ENCODE results near the gene NUTM1. TPM values are rescaled to one million over a fixed set of nuclear protein-coding genes. Genes with fewer than 3 reads are reported as not detected.
"Not testable (repeated sequence)": the region's sequence is repeated elsewhere in the genome, so short reads cannot be mapped to it uniquely, and the experiment has no call there.

NUTM1 gene
- total RNA-seq, 1 donor from 2014 or later, result not detected

DNA sequence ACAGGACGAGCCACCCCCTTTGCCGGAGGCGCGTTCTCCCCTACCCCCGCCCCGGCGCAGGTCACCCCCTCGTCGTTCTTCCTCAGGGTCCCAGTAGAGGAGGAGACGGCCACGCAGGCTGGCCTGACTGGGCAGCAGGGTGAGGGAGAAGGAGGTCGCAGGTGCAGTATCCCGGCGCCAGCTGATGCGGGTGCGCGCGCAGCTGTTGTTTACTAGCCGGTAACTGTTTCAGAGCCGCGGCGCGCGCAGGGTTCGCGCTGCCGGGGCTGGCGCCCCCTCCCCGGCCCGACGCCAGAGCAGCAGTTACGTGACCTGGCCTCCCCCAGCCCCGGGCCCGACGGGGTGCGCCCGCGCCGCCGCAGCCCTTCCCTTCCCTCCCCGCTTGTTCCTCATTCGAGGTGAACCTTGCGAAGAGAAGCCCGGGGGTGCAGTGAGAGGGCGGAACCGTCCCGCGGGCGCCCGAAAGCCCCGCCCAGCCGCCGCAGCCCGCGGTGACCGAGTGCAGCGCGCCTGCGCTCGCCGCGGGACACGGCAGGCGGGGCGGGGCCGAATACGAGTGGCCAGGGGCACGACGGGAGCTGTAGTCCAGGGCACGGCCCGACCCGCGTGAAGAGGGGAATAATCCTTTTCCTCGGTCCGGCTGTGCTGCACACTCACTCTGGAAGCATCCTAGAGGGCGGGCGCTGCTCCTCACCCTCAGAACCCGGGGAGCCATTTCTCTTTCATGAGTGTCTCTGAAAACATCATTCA lies 5.4 kb upstream of the NUTM1 start, which contains the start of gene SLC12A6:
Gene SLC12A6 (minus strand): TSS at position 225 of the 750 bp plus-strand sequence. CDS start 1,101 bp downstream, outside the sequence.
- no peak for DNase-seq (ENCODE audit: low read depth)
- TF ChIP-seq, protein P1, sequence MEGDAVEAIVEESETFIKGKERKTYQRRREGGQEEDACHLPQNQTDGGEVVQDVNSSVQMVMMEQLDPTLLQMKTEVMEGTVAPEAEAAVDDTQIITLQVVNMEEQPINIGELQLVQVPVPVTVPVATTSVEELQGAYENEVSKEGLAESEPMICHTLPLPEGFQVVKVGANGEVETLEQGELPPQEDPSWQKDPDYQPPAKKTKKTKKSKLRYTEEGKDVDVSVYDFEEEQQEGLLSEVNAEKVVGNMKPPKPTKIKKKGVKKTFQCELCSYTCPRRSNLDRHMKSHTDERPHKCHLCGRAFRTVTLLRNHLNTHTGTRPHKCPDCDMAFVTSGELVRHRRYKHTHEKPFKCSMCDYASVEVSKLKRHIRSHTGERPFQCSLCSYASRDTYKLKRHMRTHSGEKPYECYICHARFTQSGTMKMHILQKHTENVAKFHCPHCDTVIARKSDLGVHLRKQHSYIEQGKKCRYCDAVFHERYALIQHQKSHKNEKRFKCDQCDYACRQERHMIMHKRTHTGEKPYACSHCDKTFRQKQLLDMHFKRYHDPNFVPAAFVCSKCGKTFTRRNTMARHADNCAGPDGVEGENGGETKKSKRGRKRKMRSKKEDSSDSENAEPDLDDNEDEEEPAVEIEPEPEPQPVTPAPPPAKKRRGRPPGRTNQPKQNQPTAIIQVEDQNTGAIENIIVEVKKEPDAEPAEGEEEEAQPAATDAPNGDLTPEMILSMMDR (conservative IDR thresholded peaks at IDR 0.05; ENCODE audit: low read depth, low read length), result no peak

DNA sequence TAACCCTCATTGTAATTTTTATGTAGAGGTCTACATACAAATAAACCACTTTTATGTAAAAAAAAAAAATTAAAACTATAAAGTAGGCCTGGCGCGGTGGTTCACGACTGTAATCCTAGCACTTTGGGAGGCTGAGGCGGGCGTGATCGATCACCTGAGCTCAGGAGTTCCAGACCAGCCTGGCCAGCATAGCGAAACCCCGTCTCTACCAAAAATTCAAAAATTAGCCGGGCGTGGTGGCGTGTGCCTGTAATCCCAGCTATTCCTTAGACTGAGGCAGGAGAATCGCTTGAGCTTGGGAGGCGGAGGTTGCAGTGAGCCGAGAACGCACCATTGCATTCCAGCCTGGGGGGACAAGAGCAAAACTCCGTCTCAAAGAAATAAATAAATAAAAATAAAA lies 4.8 kb upstream of the NUTM1 start:
- DNase-seq (ENCODE audit: low read depth), result no peak
- H3K4me3 ChIP-seq (ENCODE audit: low read depth, low read length), result peak overlapping the region; percentile 93
- TF ChIP-seq, protein P1 (conservative IDR thresholded peaks at IDR 0.05; ENCODE audit: low read depth, low read length), result no peak

More for the DNA sequence above, 5.4 kb upstream of the NUTM1 start, which contains the start of gene SLC12A6:
- H3K4me3 ChIP-seq (ENCODE audit: low read depth, low read length), result peak within 1 kb of the TSS; percentile 93

DNA sequence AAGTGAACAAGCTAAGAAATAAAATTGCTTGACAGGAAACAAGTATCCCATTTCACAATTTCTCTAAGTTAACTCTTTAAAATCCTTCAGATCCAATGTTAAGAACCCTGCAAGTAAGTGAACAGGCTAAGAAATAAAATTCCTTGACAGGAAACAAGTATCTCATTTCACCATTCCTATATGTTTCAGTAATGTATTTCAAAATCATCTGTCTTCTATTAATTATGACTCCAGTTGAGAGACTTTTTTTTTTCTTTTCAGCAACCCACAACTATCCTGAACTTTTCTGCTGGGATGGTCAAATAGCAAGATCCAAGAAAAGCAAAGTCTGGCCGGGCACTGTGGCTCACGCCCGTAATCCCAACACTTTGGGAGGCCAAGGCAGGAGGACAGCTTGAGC lies 3.2 kb upstream of the NUTM1 start:
- no peak overlapping the region for H3K4me3 ChIP-seq (ENCODE audit: low read depth, low read length)
- TF ChIP-seq, protein P1 (conservative IDR thresholded peaks at IDR 0.05; ENCODE audit: low read depth, low read length), result no peak
- no peak for DNase-seq (ENCODE audit: low read depth)

DNA sequence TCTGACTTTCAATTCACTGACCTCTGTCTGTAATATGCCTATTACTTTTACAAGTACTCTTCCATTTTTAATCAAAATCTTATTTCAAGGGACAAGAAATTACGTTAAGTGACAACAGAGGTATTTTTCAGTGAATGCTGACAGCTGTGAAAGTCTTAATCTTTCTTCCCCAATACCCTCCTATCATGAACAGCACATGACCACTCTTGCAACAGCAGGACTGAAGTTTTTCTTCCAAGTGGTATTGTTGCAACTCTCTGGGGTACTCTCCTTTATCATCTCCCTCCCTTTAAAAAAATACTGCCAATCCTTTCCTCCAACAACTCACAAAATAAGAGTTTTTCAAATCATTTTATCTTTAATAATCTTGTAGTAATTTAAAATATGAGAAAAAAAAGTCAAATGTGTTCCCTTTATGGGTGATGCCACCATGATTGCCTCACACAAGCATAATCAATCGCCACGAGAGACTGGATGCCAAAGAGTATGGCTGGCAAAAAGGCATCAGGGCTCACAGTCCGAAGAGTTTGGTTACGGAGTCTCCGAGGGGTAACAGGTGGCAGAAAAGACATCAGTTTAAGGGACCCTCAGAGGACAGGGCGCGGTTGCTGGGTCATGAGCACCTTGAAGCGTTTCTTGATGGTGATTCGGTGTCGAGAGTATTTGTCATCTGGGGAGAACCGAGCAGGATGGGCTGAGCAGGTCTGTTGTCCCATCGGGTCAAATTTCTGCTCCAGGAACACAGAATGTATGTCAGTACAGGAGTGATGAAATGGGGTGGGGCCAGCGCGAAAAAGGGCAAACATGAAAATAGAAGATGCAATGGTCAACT lies 1.5 kb upstream of the NUTM1 start:
- H3K4me3 ChIP-seq (ENCODE audit: low read depth, low read length), result peak overlapping the region; percentile 99
- TF ChIP-seq, protein P1 (conservative IDR thresholded peaks at IDR 0.05; ENCODE audit: low read depth, low read length), result no peak

DNA sequence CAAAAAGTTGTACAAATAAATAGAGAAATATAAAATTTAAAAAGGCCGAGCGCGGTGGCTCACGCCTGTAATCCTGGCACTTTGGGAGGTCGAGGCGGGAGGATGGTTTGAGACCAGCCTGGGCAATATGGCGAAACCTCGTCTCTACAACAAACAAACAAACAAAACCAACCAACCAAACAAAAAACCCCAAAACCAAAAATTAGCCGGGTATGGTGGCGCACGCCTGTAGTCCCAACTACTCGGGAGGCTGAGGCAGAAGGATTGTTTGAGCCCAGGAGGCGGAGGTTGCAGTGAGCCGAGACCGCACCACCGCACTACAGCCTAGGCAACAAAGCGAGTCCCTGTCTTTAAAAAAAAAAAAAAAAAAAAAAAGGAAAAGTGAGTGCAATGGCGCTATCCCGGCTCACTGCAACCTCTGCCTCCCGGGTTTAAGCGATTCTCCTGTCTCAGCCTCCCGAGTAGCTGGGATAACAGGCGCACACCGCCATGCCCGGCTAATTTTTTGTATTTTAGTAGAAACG lies 840 bp upstream of the NUTM1 start:
- not testable (repeated sequence) for DNase-seq (ENCODE audit: low read depth)
- peak overlapping the region; percentile 99 for H3K4me3 ChIP-seq (ENCODE audit: low read depth, low read length)

More for the DNA sequence above, 1.5 kb upstream of the NUTM1 start:
- DNase-seq (ENCODE audit: low read depth), result no peak

DNA sequence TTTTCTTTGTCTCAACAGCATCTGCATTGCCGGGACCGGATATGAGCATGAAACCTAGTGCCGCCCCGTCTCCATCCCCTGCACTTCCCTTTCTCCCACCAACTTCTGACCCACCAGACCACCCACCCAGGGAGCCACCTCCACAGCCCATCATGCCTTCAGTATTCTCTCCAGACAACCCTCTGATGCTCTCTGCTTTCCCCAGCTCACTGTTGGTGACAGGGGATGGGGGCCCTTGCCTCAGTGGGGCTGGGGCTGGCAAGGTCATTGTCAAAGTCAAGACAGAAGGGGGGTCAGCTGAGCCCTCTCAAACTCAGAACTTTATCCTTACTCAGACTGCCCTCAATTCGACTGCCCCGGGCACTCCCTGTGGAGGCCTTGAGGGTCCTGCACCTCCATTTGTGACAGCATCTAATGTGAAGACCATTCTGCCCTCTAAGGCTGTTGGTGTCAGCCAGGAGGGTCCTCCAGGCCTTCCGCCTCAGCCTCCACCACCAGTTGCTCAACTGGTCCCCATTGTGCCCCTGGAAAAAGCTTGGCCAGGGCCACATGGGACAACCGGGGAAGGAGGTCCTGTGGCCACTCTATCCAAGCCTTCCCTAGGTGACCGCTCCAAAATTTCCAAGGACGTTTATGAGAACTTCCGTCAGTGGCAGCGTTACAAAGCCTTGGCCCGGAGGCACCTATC lies 5.0 kb downstream of the NUTM1 start:
- TF ChIP-seq, protein P1 (conservative IDR thresholded peaks at IDR 0.05; ENCODE audit: low read depth, low read length), result no peak
- DNase-seq (ENCODE audit: low read depth), result no peak
- H3K4me3 ChIP-seq (ENCODE audit: low read depth, low read length), result no peak overlapping the region
